HG03521 (cell line): ENCODE results near the gene ATG16L2.
"Not testable (repeated sequence)": the region's sequence is repeated elsewhere in the genome, so short reads cannot be mapped to it uniquely, and the experiment has no call there.

ENCODE experiments used
- ATAC-seq: cut with Tn5 transposase; IDR thresholded peaks from one replicate; pipeline ENCODE4 v1.9.1; 2021; ENCODE audit warnings: mild to moderate bottlenecking, moderate library complexity; ENCODE audit not compliant: unreplicated experiment

Gene ATG16L2

GRCh38 chr11:72778535-72779494 lies 35.4 kb upstream of the ATG16L2 start:
- no peak for ATAC-seq

- no peak for ATAC-seq
Measured at GRCh38 chr11:72779495-72780128, 34.6 kb upstream of the ATG16L2 start.

DNA sequence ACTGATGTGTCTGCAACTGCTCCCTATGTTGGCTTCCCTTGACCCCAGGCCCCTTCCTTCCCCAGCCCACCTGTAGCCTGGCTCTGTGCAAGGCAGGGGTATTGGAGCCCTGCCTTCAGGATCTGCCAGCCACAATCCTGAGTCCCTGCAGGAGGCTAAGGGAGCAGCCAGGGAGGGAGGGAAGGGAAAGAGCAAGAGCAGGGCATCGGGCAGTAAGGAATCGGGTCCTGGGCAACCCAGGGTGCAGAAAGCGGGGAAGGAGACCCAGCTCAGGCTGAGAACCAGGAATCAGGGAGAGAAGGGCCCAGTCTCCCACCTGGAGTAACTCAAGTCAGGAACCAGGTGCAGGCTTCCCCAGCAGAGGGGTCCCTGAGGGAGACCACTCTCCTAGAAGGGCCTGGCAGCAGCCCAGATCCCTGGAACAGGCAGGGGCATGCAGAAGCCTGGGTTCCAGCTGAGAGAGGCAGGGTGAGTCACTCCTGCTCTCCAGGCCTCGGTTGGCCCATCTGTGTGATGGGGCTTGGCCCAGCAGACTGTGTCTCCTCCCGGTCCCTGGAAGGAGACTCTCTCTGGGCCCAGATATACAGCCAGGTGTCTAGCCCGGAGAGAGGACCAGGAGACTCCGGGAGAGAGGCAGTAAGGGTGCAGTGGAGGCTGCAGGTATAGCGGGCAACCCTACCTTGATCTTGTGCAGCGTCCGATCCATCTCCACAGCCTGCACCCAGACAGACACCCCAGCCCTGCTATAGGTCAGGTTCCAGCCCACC lies 33.7 kb upstream of the ATG16L2 start:
- no peak for ATAC-seq

GRCh38 chr11:72781063-72781312 lies 33.2 kb upstream of the ATG16L2 start:
- ATAC-seq = no peak

- no peak for ATAC-seq
Measured at GRCh38 chr11:72781313-72782080, 32.7 kb upstream of the ATG16L2 start.

- no peak for ATAC-seq
Measured at GRCh38 chr11:72782081-72782920, 31.9 kb upstream of the ATG16L2 start.

- ATAC-seq = no peak
Measured at GRCh38 chr11:72783144-72783905, 30.9 kb upstream of the ATG16L2 start.

DNA sequence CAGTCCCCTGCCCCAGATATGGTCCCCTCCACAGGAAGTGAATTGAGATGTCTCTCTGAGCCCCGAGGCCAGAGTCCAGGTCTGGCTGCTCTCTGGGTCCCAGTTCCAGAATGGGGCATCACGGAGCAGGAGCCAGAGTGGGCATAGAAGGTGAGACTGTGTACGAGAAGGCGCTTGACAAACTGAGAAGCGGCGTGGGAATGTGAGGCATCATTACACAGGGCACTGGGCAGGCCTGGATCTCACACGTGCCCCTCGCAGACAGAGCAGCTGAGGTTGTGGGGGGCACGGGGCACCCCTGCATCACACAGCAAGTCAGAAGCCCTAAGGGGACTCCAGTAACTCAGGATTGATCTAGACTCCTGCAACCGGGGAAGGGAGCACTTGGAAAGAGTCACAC lies 29.5 kb upstream of the ATG16L2 start:
- ATAC-seq = no peak

GRCh38 chr11:72786305-72787215 lies 27.7 kb upstream of the ATG16L2 start:
- no peak for ATAC-seq

DNA sequence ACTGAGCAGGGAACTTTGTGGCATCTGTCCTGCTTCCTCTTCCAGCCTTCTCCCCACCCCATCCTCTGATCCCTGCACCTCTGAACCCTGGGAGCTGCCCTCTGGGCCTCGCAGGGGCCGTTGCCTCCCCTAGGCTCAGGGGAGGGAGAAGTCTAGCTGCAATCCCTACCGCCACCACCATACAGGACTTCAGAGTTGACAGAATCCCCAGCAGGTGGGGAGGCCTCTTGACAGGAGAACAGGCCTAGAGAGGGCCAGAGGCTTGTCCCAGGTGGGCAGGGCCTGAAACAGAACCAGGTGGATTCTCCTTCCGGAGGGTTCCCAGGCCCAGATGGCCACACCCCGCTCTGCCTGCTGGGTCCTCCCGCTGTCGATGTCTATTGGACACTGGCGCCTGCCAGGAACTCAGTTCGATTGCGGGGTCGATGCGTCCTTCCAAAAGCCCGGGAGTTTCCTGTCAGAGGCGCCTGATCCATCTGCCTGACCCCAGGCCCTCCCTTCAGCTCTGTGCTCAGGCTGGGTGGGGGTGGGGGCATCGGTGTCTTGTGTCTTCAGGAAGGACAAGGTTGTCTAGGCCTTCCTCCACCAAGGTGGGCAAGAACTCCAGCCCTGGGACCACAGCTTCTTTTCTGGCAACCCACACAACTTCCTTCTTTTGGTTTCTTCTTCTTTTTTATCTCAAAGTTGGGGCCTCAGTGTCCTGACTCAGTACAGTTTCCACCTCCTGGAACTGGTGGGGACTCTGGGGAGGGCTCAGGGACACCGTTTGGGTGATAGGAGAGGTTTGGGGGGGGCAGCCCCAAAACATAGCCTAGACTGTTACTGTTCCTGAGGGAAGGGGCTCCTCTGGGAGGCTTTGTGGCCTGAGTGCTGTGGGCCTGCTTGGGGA lies 26.8 kb upstream of the ATG16L2 start:
- ATAC-seq = peak; percentile 75

- ATAC-seq = no peak
Measured at GRCh38 chr11:72788241-72788640, 26.0 kb upstream of the ATG16L2 start.

DNA sequence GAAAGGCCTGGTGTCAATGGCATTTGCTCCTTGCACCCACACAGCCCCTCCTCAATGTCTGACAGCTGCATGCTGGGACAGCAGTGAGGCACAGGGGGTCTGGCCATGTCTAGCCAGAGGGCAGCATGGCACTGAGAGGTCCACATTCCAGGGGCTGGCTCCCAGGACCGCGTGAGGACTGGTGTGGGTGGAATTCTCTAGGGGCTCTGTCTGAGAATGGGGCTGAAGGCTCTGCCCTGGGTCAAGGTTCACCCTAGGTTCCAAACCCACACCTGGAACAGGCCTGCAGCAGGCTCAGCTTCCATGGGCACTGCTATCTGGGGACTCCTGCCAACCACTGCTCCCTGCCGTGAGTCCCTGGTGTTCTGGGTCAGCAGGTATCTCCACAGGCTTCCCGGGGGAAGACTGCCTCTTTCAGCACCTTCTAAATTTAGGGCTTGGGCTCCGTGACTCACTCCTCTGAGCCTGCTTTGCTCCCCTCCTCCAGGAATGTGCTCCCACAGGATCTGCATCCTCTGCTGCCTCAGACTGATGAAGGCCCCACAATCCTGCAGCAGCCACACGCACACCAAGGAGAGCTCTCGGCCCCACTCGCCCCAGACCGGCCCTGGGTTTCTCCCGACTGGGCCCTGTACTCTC lies 24.6 kb upstream of the ATG16L2 start:
- no peak for ATAC-seq

DNA sequence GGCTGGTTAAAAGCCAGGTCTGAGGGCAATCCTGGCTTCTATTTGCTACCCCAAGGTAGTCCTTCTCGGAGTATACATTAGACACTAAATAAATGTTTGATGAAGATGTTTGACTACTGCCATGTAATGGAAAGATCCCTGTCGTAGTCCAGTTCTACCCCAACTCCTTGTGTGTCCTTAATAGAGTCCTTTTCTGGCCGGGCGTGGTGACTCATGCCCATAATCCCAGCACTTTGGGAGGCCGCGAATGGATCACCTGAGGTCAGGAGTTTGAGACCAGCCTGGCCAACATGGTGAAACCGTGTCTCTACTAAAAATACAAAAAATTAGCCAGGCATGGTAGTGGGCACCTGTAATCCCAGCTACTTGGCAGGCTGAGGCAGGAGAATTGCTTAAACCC lies 23.0 kb upstream of the ATG16L2 start:
- not testable (repeated sequence) for ATAC-seq

GRCh38 chr11:72792437-72793021 lies 21.7 kb upstream of the ATG16L2 start:
- ATAC-seq = no peak

GRCh38 chr11:72793076-72793424 lies 21.2 kb upstream of the ATG16L2 start:
- ATAC-seq = no peak
